ENCODE measurements around the gene TTLL9.
"Not testable (repeated sequence)": the region's sequence is repeated elsewhere in the genome, so short reads cannot be mapped to it uniquely, and the experiment has no call there.

Gene TTLL9, protein sequence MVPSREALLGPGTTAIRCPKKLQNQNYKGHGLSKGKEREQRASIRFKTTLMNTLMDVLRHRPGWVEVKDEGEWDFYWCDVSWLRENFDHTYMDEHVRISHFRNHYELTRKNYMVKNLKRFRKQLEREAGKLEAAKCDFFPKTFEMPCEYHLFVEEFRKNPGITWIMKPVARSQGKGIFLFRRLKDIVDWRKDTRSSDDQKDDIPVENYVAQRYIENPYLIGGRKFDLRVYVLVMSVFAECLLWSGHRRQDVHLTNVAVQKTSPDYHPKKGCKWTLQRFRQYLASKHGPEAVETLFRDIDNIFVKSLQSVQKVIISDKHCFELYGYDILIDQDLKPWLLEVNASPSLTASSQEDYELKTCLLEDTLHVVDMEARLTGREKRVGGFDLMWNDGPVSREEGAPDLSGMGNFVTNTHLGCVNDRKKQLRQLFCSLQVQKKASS

GRCh38 chr20:31869942-31870725 lies at the start of gene TTLL9, which contains the start of gene DUSP15:
Gene TTLL9, plus strand, starts transcription at chr20:31870634. Its CDS starts 493 bp downstream, at chr20:31871127.
Gene DUSP15, minus strand, starts transcription at chr20:31870527. Its CDS starts 190 bp downstream, at chr20:31870337.
- no peak for DNase-seq (ENCODE audit: low spot score)

- DNase-seq (ENCODE audit: low spot score): no peak
These were observed 49.0 kb upstream of the TTLL9 start for GRCh38 chr20:31821427-31821826.

GRCh38 chr20:31822421-31823330 lies 47.8 kb upstream of the TTLL9 start:
- DNase-seq (ENCODE audit: low spot score): peak; percentile 79

DNA sequence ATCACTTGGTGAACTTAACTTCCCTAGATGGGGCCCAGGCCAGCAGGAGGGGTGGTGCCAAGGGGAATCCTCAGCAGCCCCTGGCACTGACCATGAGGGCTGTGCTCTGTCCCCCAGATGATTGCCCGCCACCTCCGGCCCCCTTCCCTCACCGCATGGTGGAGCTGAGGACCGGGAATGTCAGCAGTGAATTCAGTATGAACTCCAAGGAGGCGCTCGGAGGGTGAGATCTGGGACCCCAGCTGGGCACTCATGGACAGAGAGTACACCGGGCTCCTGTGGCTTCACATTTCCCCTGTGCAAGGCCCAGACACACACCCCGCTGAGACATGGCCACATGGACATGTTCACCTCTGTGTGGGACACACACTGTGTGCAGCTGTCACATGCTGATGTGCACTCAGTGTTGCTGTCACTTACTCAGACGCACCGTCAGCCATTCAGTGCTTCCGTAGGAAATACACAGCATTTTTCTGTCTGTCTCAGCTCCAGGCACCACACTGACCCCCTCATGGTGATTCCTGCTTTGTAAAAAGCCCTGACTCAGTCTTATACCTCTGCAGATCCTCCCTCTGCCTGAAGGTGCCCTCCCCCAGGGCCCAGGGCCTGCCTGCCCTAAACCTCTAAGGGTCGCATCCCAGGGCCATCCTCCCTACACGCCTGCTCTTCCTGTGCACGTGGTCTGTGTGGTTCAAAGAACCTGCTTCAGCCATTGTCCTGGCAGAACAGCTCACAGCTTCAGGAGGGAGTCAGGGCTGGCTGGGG lies 46.9 kb upstream of the TTLL9 start:
- DNase-seq (ENCODE audit: low spot score): no peak

GRCh38 chr20:31824125-31824485 lies 46.3 kb upstream of the TTLL9 start:
- DNase-seq (ENCODE audit: low spot score): no peak

- DNase-seq (ENCODE audit: low spot score): no peak
These were observed 45.7 kb upstream of the TTLL9 start for GRCh38 chr20:31824554-31825313.

DNA sequence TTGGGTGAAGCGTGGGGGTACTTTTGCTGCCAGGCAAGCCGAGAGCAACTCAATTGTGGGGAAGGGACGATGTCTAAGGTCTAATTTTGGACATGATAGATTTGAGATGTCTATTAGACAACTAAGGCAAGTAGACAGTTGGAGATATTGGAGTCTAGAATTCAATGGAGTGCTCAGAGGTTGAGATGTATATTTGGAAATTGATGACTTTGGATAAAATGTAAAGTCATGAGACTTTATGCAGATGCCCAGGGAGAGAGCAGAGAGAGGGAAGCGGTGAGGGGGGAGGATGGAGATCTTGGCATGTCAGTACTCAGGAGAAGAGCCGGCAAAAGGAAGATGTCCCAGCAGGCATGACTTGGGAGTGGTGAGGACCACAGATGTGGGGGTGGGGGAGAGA lies 44.4 kb upstream of the TTLL9 start:
- DNase-seq (ENCODE audit: low spot score): no peak

DNA sequence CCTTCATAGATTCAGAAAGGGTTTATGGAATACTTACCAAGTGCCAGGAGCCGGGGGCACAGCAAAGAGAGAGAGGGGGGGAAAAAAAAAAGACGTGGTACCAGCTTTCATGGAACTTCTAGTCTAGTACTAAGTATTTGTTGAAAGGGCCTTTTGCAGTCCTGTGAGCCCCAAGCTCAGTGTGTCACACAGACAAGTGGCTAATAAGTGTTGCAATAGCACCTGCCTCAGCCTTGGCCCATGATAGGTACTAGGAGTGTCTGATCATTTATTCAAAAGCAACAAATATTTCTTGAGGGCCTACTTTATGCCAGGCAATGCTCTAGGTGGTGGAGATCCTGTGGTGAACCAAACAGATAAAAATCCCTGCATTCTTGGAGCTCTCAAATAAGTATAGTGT lies 43.4 kb upstream of the TTLL9 start:
- DNase-seq (ENCODE audit: low spot score): no peak

GRCh38 chr20:31828016-31828415 lies 42.4 kb upstream of the TTLL9 start:
- not testable (repeated sequence) for DNase-seq (ENCODE audit: low spot score)

DNA sequence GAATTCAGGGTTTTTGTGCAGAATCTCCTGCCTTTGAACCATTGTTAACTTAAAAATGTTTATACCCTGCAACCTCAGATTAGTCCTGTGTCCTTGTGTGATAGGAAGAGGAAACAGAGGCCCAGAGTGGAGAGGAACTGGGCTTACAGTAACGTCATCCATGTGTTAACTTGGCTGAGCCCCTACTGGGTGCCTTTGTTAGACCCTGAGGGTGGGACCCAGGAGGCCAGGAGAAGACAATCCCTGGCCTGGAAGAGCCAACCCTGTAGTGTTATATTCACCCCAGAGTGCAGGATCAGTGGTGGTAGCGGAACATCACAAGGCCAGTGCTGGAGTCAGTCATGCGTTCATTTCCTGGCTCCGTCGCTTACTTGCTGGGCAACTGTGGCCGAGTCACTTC lies 40.7 kb upstream of the TTLL9 start:
- no peak for DNase-seq (ENCODE audit: low spot score)

DNA sequence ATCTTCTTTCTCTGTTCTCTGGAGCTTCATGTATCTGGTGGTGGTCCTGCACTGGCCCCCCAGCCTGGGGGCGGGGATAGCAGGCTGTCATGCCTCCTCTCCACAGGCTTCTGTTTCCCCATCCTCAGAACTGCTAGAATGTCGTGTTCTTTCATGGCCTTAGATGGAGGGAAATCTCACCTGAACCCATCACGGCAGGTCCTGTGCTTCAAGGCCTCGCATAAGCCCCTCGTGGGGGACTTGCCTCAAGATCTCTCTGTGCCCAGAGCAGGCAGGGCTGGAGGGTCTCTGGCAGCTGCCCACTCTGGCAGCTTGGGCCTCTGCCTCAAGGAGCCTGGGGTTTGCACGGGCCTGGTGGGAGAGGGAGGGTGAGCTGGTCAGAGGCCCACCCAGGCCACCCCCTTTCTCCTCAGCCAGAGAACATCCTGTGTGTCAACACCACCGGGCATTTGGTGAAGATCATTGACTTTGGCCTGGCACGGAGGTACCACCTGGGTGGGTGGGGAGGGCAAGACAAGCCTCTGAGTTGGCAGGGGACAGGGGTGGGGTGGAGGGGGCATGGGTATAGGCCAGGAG lies 39.9 kb upstream of the TTLL9 start:
- no peak for DNase-seq (ENCODE audit: low spot score)

- no peak for DNase-seq (ENCODE audit: low spot score)
These were observed 39.2 kb upstream of the TTLL9 start for GRCh38 chr20:31831211-31831610.

GRCh38 chr20:31831771-31832306 lies 38.6 kb upstream of the TTLL9 start:
- DNase-seq (ENCODE audit: low spot score): no peak

- peak; percentile 53 for DNase-seq (ENCODE audit: low spot score)
These were observed 37.1 kb upstream of the TTLL9 start for GRCh38 chr20:31833130-31833930.

GRCh38 chr20:31833931-31834521 lies 36.4 kb upstream of the TTLL9 start:
- DNase-seq (ENCODE audit: low spot score): no peak

- DNase-seq (ENCODE audit: low spot score): no peak
These were observed 34.9 kb upstream of the TTLL9 start for GRCh38 chr20:31835554-31835953.

DNA sequence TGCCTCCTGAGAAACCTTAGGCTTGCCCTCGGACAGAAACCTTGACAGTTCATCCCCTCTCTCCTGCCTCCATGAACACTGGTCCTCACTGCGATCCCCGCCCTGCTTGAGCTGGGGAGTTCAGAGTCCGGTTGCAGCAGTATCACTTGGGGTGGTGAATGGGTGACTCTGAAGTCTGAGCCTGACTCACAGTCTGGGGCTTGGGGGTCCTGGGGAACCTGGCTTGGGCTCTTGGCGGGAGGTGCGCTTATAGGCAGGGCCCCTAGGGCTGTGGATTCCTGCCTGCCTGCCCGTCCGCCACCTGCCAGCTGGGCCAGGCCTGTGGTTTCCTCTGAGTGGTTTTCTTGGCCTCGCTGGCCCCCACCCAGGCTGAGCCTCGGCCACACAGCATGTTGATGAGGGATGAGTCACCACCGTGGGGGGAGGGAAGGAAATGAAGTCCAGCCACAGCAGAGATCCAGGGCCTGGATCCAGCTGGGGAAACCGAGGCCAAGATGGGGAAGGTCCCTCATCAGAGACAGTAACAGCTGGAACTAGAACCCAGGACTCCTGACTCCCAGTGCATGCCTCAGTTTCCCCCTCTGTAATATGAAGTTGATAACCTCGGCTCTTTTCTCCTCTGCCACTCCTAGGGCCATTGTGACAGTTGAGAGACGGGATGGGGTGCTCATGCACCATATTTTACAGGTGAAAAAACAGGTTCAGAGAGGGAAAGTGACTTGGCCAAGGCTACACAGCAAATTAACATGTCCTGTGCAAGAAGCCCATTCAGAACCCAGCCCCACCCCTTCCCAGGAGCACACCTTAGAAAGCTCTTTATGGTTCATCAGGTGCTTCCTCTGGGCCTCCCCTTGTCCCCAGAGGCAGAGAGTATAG lies 34.2 kb upstream of the TTLL9 start:
- no peak for DNase-seq (ENCODE audit: low spot score)
